Memory B cell (primary cell): ENCODE measurements around the gene DNASE1L1.

Experiments
- ATAC-seq: fragments of 150-1000 bp; cut with Tn5 transposase; 2 replicates; pipeline ENCODE4 v1.10.0; 2021; ENCODE audit warnings: low read depth, mild to moderate bottlenecking, moderate library complexity
- DNase-seq, 2 donors: peaks; one replicate each; pipeline ENCODE4 v3.0.0; 2022; ENCODE audit warnings: low spot score in 2 of 2
- H3K27ac Mint-ChIP-seq: one replicate; pipeline ENCODE4 v1.8.0; 2022; ENCODE audit warnings: mild to moderate bottlenecking, moderate library complexity, mixed read lengths
- H3K27me3 Mint-ChIP-seq: one replicate; pipeline ENCODE4 v1.8.0; 2022; ENCODE audit warnings: mixed read lengths
- H3K36me3 Mint-ChIP-seq: one replicate; pipeline ENCODE4 v1.8.0; 2022; ENCODE audit warnings: mild to moderate bottlenecking, mixed read lengths
- H3K4me1 Mint-ChIP-seq: one replicate; pipeline ENCODE4 v1.8.0; 2022; ENCODE audit warnings: mixed read lengths
- H3K4me3 Mint-ChIP-seq: one replicate; pipeline ENCODE4 v1.8.0; 2022; ENCODE audit warnings: mild to moderate bottlenecking, moderate library complexity, mixed read lengths
- H3K9me3 Mint-ChIP-seq: one replicate; pipeline ENCODE4 v1.8.0; 2022; ENCODE audit warnings: mixed read lengths

Gene DNASE1L1, protein sequence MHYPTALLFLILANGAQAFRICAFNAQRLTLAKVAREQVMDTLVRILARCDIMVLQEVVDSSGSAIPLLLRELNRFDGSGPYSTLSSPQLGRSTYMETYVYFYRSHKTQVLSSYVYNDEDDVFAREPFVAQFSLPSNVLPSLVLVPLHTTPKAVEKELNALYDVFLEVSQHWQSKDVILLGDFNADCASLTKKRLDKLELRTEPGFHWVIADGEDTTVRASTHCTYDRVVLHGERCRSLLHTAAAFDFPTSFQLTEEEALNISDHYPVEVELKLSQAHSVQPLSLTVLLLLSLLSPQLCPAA

DNA sequence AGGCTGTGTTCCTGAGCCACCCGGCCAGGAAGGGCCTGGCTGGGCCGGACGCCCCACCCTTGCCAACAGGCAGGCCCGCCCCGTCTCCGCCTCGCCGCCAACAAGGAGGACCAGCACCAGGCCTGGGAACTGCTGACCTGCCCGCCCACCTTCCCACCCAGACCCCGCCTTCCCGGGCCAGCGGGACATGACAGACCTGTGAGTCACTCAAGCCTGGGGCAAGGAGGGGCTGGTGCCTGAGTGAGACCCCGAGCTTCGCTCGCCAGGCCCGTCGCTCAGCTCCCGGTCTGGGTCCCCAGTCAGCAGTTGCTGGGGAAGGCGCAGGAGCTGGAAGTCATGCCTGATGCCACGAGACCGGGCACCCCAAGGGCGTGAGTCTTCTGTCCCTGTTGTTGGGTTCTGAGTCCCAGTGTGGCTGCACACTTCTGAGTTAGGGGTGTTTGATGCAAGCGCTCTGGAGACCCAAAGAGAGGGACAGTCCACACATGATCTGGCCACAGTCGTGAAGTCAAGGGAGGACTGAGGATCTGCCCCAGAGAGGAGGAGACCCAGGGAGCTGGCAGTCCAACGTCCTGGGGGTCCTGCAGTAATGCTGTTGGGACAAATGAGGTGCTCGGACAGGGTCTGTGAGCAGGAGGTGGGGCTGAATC is at the start of gene DNASE1L1:
Gene DNASE1L1, minus strand, starts transcription at position 33 of the 650 bp plus-strand sequence. CDS start 3,686 bp downstream, outside the sequence.
- no peak for DNase-seq
- no peaks in the 10 kb centered on the region for H3K27me3 Mint-ChIP-seq
- peaks cover 12% of the 10 kb centered on the region for H3K4me1 Mint-ChIP-seq
- H3K9me3 Mint-ChIP-seq: no peaks in the 10 kb centered on the region
- peak within 1 kb of the TSS; percentile 78 for H3K4me3 Mint-ChIP-seq
- H3K27ac Mint-ChIP-seq: peak within 1 kb of the TSS; percentile 52
- H3K36me3 Mint-ChIP-seq: peaks cover 4% of the 10 kb centered on the region
- ATAC-seq: no peak

DNA sequence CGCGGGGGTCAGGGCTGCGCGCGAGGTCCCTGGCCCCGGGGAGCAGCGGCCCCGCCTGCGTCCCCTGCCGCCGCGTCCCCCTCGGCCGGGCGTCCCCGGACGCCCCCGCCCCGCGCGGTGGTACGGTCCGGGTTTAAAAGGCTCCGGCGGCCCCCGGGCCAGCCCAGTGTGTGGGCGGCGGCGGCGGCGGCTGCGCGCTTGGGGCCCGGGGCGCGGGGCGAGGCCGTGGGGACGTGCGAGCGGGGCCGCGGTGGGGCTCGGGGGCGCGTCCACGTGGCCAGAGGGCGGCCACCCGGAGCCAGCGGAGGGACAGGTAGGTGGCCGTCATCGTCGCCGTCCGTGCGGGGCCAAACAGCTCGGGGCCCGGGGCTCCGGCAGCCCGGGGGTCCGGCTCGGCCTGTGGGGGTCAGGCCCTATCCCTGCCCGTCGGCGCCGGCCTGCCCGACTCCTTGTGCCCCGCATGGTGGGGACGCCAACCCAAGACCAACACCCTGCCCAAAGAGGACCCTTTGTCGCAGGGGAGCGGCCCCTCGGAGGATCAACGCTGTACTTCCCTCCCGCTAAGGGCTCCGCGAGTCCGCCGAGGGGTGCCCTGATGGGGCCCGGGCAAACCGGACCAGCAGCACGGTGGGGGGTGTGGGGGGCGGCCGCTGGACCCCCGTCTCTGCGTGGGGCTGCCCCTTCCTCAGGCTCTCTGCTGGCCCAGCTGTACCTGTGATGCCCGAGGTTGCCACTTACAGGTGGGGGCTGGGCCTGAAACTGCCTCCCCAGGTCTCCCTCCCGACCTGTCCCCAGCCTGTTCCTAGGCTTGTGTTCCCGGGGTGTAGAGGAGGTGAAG is 49.3 kb upstream of the DNASE1L1 start, which contains the start of gene PLXNA3:
Gene PLXNA3, plus strand, starts transcription at position 166 of the 838 bp plus-strand sequence. CDS start 1,903 bp downstream, outside the sequence.
- Mint-ChIP-seq H3K36me3 (peaks cover 6% of the 10 kb centered on the region), H3K9me3 (no peaks in the 10 kb centered on the region), H3K4me1 (peaks cover 17% of the 10 kb centered on the region), H3K27me3 (no peaks in the 10 kb centered on the region), H3K27ac (peak within 1 kb of the TSS; percentile 96), H3K4me3 (peak within 1 kb of the TSS; percentile 95)
- peak; percentile 76 to 81 for DNase-seq
- ATAC-seq: peak; percentile 78

GRCh38 chrX:154457491-154458115 is 48.5 kb upstream of the DNASE1L1 start:
- Mint-ChIP-seq H3K9me3 (no peaks in the 10 kb centered on the region), H3K4me3 (peak overlapping the region; percentile 95), H3K27ac (peak overlapping the region; percentile 96), H3K36me3 (peaks cover 3% of the 10 kb centered on the region), H3K4me1 (peaks cover 15% of the 10 kb centered on the region), H3K27me3 (no peaks in the 10 kb centered on the region)
- DNase-seq (peak in 1 of 2 donors; percentile 66), ATAC-seq (peak; percentile 77)

- no peak for DNase-seq
- no peaks in the 10 kb centered on the region for H3K9me3 Mint-ChIP-seq
- no peak for ATAC-seq
- no peak overlapping the region for H3K4me3 Mint-ChIP-seq
- H3K36me3 Mint-ChIP-seq: peaks cover 2% of the 10 kb centered on the region
- H3K27me3 Mint-ChIP-seq: no peaks in the 10 kb centered on the region
- H3K4me1 Mint-ChIP-seq: peaks cover 4% of the 10 kb centered on the region
- H3K27ac Mint-ChIP-seq: no peak overlapping the region
Observed at GRCh38 chrX:154452823-154453222, 43.8 kb upstream of the DNASE1L1 start.

DNA sequence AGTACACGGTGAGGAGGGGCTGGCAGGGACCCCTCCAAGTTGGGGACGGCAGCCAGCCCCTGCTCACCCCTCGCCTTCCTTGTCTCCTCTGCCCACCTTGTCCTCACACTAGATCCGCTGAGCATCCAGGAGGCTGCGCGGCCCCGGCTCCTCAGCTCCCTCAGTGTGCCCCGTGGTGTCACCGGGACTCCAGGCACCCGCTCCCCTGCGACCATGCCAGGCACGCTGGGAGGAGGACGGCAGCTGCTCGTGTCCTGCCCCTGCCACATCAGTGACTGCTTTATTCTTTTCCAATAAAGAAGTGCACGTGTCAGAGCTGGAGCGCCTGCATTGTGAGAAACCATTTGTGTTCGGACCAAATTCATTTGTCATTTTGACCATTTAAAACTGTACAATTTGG is 41.3 kb upstream of the DNASE1L1 start:
- no peak for DNase-seq
- ATAC-seq: no peak
- no peak overlapping the region for H3K4me3 Mint-ChIP-seq
- no peak overlapping the region for H3K27ac Mint-ChIP-seq
- peaks cover 4% of the 10 kb centered on the region for H3K36me3 Mint-ChIP-seq
- H3K9me3 Mint-ChIP-seq: no peaks in the 10 kb centered on the region
- H3K4me1 Mint-ChIP-seq: peaks cover 5% of the 10 kb centered on the region
- no peaks in the 10 kb centered on the region for H3K27me3 Mint-ChIP-seq

- Mint-ChIP-seq H3K4me3 (no peak overlapping the region), H3K9me3 (no peaks in the 10 kb centered on the region), H3K36me3 (peaks cover 4% of the 10 kb centered on the region), H3K4me1 (peaks cover 5% of the 10 kb centered on the region), H3K27me3 (no peaks in the 10 kb centered on the region), H3K27ac (no peak overlapping the region)
- ATAC-seq: no peak
- no peak for DNase-seq
Observed at GRCh38 chrX:154449618-154450017, 40.6 kb upstream of the DNASE1L1 start.

DNA sequence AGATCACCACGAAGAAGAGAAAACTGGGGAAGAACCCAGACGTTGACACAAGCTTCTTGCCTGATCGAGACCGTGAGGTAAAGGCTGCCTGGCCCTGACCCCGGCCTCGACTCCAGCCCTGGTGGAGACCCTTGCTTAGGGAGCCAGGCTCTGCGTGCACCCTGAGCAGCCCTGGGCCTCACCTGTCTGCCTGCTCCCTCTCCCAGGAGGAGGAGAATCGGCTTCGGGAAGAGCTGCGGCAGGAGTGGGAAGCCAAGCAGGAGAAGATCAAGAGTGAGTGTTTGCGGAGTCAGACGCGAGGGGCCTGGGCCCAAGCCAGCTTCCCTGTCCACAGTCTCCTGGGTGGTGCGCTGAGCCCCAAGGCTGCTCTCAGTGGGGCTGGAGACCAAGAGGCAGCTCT is 39.4 kb upstream of the DNASE1L1 start:
- DNase-seq: no peak
- Mint-ChIP-seq H3K4me3 (no peak overlapping the region), H3K4me1 (peaks cover 6% of the 10 kb centered on the region), H3K36me3 (peaks cover 4% of the 10 kb centered on the region), H3K27me3 (no peaks in the 10 kb centered on the region), H3K27ac (no peak overlapping the region), H3K9me3 (no peaks in the 10 kb centered on the region)
- no peak for ATAC-seq

DNA sequence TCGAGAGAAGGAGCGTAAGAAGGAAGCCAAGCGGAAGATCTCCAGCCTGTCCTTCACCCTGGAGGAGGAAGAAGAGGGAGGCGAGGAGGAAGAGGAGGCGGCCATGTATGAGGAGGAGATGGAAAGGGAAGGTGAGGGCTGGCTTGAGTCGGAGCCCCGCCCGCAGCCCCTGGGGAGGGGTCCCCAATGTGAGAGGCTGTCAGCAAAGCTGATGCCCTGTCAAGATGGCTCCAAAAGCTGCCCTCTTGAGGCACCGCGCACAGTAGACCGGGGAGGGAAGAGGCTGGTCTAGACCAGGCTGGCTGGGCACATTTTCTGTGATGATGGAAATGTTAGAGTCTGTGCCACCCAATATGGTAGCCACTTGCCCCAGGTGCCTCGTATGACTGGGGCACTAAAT is 37.4 kb upstream of the DNASE1L1 start:
- peaks cover 2% of the 10 kb centered on the region for H3K36me3 Mint-ChIP-seq
- no peak overlapping the region for H3K27ac Mint-ChIP-seq
- DNase-seq (no peak), ATAC-seq (no peak)
- H3K4me3 Mint-ChIP-seq: no peak overlapping the region
- no peaks in the 10 kb centered on the region for H3K9me3 Mint-ChIP-seq
- H3K27me3 Mint-ChIP-seq: no peaks in the 10 kb centered on the region
- H3K4me1 Mint-ChIP-seq: peaks cover 8% of the 10 kb centered on the region

- Mint-ChIP-seq H3K27me3 (no peaks in the 10 kb centered on the region), H3K27ac (no peak overlapping the region), H3K4me3 (no peak overlapping the region), H3K36me3 (peaks cover 2% of the 10 kb centered on the region), H3K9me3 (no peaks in the 10 kb centered on the region), H3K4me1 (peaks cover 8% of the 10 kb centered on the region)
- DNase-seq (no peak), ATAC-seq (no peak)
Observed at GRCh38 chrX:154445776-154446175, 36.7 kb upstream of the DNASE1L1 start.

GRCh38 chrX:154444755-154445246 is 35.7 kb upstream of the DNASE1L1 start:
- H3K4me3 Mint-ChIP-seq: no peak overlapping the region
- no peaks in the 10 kb centered on the region for H3K27me3 Mint-ChIP-seq
- H3K4me1 Mint-ChIP-seq: peaks cover 8% of the 10 kb centered on the region
- H3K36me3 Mint-ChIP-seq: peaks cover 2% of the 10 kb centered on the region
- no peak for DNase-seq
- no peak overlapping the region for H3K27ac Mint-ChIP-seq
- no peaks in the 10 kb centered on the region for H3K9me3 Mint-ChIP-seq
- no peak for ATAC-seq

- H3K27ac Mint-ChIP-seq: peak within 1 kb of the TSS; percentile 89
- H3K27me3 Mint-ChIP-seq: no peaks in the 10 kb centered on the region
- DNase-seq (peak; percentile 56 to 63), ATAC-seq (peak; percentile 91)
- peaks cover 2% of the 10 kb centered on the region for H3K36me3 Mint-ChIP-seq
- H3K4me1 Mint-ChIP-seq: peaks cover 8% of the 10 kb centered on the region
- H3K4me3 Mint-ChIP-seq: peak within 1 kb of the TSS; percentile 83
- H3K9me3 Mint-ChIP-seq: no peaks in the 10 kb centered on the region
Observed at GRCh38 chrX:154443992-154444754, 35.1 kb upstream of the DNASE1L1 start, which contains the start of gene FAM50A. Gene FAM50A, plus strand, starts transcription at chrX:154444141. Its CDS starts 95 bp downstream, at chrX:154444236.

DNA sequence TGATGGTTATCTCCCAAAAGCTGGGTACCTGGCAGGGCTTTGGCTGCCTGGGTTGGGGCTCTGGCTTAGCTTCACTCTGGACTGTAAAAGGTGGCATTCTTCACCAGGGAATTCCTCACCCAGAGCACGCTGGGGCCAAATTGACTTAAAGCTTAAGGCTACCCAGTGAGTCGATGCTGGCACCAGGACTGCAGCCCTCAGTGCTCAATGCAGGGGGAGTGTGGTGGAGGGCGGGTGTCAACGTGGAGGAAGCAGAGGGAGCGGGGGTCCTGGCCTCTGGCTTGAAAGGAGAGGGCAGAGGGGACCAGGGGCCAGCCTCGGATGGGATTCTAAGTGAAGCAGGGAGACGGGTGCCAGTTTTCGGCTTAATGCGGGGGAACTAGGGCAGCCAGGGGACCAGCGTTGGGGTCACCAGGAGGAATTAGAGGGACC is 34.4 kb upstream of the DNASE1L1 start:
- no peaks in the 10 kb centered on the region for H3K9me3 Mint-ChIP-seq

More for the DNA sequence above, 34.4 kb upstream of the DNASE1L1 start:
- ATAC-seq: no peak
- peak overlapping the region; percentile 89 for H3K27ac Mint-ChIP-seq
- H3K27me3 Mint-ChIP-seq: no peaks in the 10 kb centered on the region
- peaks cover 8% of the 10 kb centered on the region for H3K4me1 Mint-ChIP-seq
- no peak for DNase-seq
- H3K4me3 Mint-ChIP-seq: peak overlapping the region; percentile 83
- peaks cover 2% of the 10 kb centered on the region for H3K36me3 Mint-ChIP-seq
